Endodermal cell (in vitro differentiated cells): ENCODE measurements around the gene ARHGAP22. TPM values are rescaled to one million over a fixed set of nuclear protein-coding genes. Genes with fewer than 3 reads are reported as not detected.

Experiments used
- DNase-seq: peaks from one replicate; pipeline ENCODE4 v3.0.0-alpha.2; 2017
- H3K27ac ChIP-seq: 2 replicates; pipeline ENCODE4 v1.5.1; 2013; ENCODE audit warnings: mild to moderate bottlenecking, low read depth, low read length, moderate library complexity
- H3K27me3 ChIP-seq: 2 replicates; pipeline ENCODE4 v1.6.1; 2013; ENCODE audit warnings: mild to moderate bottlenecking, low read length, moderate library complexity; ENCODE audit not compliant: insufficient read depth, control insufficient read depth, poor library complexity, severe bottlenecking
- H3K36me3 ChIP-seq: 2 replicates; pipeline ENCODE4 v1.7.0; 2013; ENCODE audit warnings: mild to moderate bottlenecking, low read length, moderate library complexity; ENCODE audit not compliant: control insufficient read depth, insufficient read depth
- H3K4me1 ChIP-seq: one replicate; pipeline ENCODE4 v1.7.0; 2013; ENCODE audit warnings: low read length; ENCODE audit not compliant: control insufficient read depth, insufficient read depth
- H3K4me3 ChIP-seq: 2 replicates; pipeline ENCODE4 v1.5.1; 2013; ENCODE audit warnings: mild to moderate bottlenecking, low read length, moderate library complexity
- H3K9ac ChIP-seq: 2 replicates; pipeline ENCODE4 v1.6.1; 2013; ENCODE audit warnings: mild to moderate bottlenecking, low read length, moderate library complexity; ENCODE audit not compliant: poor library complexity, severe bottlenecking; ENCODE audit errors: extremely low read depth
- H3K9me3 ChIP-seq: 2 replicates; pipeline ENCODE4 v1.6.1; 2013; ENCODE audit warnings: mild to moderate bottlenecking, low read length, moderate library complexity; ENCODE audit not compliant: control insufficient read depth
- H3K27ac Mint-ChIP-seq: 2 replicates; pipeline ENCODE4 v1.8.0; 2020; ENCODE audit warnings: mixed read lengths
- H3K27me3 Mint-ChIP-seq: 2 replicates; pipeline ENCODE4 v1.8.0; 2021; ENCODE audit warnings: mild to moderate bottlenecking, mixed read lengths; ENCODE audit not compliant: insufficient read depth
- H3K36me3 Mint-ChIP-seq: 2 replicates; pipeline ENCODE4 v1.8.0; 2020; ENCODE audit warnings: low read depth, mixed read lengths
- H3K4me1 Mint-ChIP-seq: 2 replicates; pipeline ENCODE4 v1.8.0; 2020; ENCODE audit warnings: mixed read lengths
- H3K4me3 Mint-ChIP-seq: 2 replicates; pipeline ENCODE4 v1.8.0; 2020; ENCODE audit warnings: mild to moderate bottlenecking, moderate library complexity, mixed read lengths
- H3K9me3 Mint-ChIP-seq: 2 replicates; pipeline ENCODE4 v1.8.0; 2020; ENCODE audit warnings: mild to moderate bottlenecking, mixed read lengths
- WGBS, 2 experiments: methylation state at CpG; one replicate each; pipeline versions ENCODE4 v1.1.5 to v1.1.7; 2013; ENCODE audit warnings: missing lambda C conversion rate in 2 of 2, mixed read lengths in 1 of 2; ENCODE audit not compliant: insufficient coverage in 1 of 2, insufficient read length in 1 of 2; 5-methylcytosine and 5-hydroxymethylcytosine counted together
- total RNA-seq, 2 donors: library from RNA; stranded (reverse); fragmentation: NEBNext Ultra II Directional in 1 of 2; extraction: Animal tissue kit (Norgen Biotek cat#: 25700) in 1 of 2; gene quantifications; 2 replicates in 1 of 2; 3 replicates in 1 of 2; pipeline ENCODE4 v1.2.1, GENCODE V29; 2021
- TF ChIP-seq, protein P1 (sequence below): fragments of 200-600 bp; sonication (generic); conservative IDR thresholded peaks from 2 replicates; pipeline ENCODE4 v1.5.0; 2021; ENCODE audit warnings: antibody characterized with exemption, mild to moderate bottlenecking

Gene ARHGAP22
- total RNA-seq, 2 donors from 2014 or later = 10.3 to 14.1 TPM

DNA sequence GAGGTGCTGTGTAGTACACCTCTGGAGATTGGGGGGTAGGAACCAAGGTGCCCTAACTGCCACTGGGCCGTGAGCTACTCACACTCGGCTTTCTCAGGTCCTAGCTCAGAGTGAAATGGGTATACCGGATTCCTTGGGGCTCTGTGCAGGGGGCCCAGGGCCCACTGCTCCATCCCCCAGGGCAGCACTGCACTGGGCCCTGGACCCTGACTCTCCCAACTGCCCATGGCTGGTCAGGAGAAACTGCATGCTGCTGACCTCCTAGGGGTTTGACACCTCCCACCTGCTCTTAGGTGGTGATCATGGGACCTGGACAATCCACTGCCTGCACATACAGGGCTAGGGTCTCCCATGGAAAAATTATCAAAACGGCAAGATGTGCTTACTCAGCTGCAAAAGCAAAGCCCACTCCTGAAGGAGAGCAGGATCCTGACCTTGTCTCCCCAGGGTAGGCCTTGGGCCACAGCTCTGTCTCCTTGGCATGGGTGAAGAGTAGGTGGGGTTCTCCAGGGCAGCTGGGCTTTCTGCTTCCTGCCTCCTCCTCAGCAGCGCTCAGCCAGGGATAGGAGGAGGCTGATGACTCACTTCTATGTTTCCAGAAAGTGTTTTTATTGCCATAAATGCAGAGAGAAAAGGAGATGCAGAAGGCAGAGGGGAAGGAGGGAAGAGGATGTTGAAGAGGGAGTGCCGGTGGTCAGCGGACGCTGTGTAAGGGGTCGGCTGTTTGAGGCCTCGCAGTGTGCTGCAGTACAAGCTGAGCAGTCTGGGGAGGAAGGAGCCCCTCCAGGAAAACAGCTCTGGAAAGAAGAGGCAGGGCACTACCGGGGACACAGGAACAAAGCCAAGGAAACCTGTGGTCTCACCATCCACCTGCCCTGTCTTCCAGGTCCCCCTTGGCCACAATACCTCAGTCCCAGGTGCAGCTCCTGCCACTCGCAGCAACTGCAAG, 107.8 kb downstream of the ARHGAP22 start:
- Mint-ChIP-seq H3K4me1 (no peaks in the 10 kb centered on the region), H3K27ac (no peak overlapping the region), H3K9me3 (no peaks in the 10 kb centered on the region), H3K27me3 (peaks cover 2% of the 10 kb centered on the region), H3K36me3 (no peaks in the 10 kb centered on the region), H3K4me3 (no peak overlapping the region)
- Histone ChIP-seq H3K9ac (no peak overlapping the region), H3K36me3 (no peaks in the 10 kb centered on the region), H3K4me1 (no peaks in the 10 kb centered on the region), H3K9me3 (no peaks in the 10 kb centered on the region), H3K4me3 (no peak overlapping the region), H3K27me3 (no peaks in the 10 kb centered on the region), H3K27ac (no peak overlapping the region)
- TF ChIP-seq, protein P1, sequence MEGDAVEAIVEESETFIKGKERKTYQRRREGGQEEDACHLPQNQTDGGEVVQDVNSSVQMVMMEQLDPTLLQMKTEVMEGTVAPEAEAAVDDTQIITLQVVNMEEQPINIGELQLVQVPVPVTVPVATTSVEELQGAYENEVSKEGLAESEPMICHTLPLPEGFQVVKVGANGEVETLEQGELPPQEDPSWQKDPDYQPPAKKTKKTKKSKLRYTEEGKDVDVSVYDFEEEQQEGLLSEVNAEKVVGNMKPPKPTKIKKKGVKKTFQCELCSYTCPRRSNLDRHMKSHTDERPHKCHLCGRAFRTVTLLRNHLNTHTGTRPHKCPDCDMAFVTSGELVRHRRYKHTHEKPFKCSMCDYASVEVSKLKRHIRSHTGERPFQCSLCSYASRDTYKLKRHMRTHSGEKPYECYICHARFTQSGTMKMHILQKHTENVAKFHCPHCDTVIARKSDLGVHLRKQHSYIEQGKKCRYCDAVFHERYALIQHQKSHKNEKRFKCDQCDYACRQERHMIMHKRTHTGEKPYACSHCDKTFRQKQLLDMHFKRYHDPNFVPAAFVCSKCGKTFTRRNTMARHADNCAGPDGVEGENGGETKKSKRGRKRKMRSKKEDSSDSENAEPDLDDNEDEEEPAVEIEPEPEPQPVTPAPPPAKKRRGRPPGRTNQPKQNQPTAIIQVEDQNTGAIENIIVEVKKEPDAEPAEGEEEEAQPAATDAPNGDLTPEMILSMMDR = no peak
- WGBS, 2 experiments = 91% methylated on average over 10 to 12 of the region's 12 CpGs
- DNase-seq = no peak

DNA sequence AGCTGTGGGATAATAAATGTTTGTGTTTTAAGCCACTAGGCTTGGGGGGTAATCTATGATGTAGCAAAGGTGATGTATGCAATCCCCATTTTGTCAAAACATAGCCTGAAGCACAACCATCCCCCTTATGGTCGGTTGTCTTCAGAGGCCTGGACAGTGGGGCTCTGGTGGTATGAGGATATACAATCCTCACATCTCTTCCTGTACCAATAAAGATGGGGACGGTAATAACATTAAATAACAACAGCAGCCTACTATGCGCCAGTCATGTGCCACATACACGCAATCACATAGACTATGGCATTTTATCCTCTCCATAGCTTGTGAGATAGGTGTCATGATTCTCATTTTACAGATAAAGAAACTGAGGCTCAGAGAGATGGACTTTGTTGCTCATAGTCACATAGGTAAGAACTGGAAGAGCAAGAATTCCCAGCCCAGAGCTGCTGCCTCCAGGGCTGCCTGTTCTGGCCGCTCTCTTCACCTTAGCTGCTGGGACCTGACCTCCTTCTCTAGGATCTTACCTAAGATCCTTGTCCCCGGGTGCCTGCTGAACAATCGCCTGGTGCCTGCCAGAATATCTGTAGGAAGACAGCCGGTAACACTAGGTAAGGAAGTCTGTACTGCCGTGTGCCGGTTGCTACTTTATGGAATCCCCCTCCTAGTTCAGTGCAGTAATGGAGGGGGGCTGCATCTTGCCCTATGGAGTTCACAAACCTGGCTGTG, 108.6 kb downstream of the ARHGAP22 start:
- no peaks in the 10 kb centered on the region for H3K9me3 Mint-ChIP-seq
- no peaks in the 10 kb centered on the region for H3K36me3 ChIP-seq
- no peak for DNase-seq

DNA sequence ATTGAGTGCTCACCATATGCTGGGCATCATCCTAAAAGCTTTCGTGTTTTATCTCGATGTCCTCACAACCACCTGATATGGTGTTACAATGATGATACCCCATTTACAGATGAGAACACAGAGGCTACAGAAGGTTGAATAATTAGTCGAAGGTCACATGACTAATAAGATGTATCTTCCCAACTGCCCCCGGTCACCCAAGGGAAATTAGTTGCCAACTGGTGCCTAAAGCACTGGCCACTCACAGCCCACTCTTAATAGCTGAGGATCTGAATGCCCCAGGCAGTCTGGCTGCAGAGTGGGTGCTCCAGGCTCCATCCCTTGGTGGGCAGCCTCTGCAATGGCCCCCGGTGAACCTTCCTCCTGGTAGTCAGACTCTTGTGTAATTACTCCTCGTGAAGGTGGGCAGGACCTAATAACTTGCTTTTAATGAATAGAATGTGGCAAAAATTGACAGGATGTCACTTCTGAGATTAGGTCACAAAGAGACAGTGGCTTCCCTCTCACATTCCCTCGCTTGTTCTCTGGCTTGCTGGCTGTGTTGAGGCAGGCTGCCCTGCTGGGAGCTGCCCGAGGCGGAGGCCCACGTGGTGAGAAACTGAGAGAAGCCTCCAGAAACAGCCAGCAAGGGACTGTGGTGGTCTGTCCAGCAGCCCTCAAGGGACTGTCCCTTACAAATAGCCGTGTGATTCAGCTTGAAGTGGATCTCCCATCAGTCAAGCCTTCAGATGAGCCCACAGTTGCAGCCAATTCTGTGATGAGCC, 109.4 kb downstream of the ARHGAP22 start:
- no peaks in the 10 kb centered on the region for H3K36me3 ChIP-seq
- TF ChIP-seq, protein P1 = no peak
- Mint-ChIP-seq H3K4me1 (no peaks in the 10 kb centered on the region), H3K9me3 (no peaks in the 10 kb centered on the region), H3K4me3 (no peak overlapping the region), H3K27me3 (peaks cover 5% of the 10 kb centered on the region), H3K36me3 (no peaks in the 10 kb centered on the region), H3K27ac (no peak overlapping the region)
- 90 to 91% methylated on average over 6 to 11 of the region's 11 CpGs for WGBS, 2 experiments
- H3K27me3 ChIP-seq = no peaks in the 10 kb centered on the region
- H3K9me3 ChIP-seq = no peaks in the 10 kb centered on the region
- no peak overlapping the region for H3K27ac ChIP-seq
- no peak overlapping the region for H3K9ac ChIP-seq
- no peaks in the 10 kb centered on the region for H3K4me1 ChIP-seq
- H3K4me3 ChIP-seq = no peak overlapping the region
- DNase-seq = no peak

More for the DNA sequence above, 108.6 kb downstream of the ARHGAP22 start:
- peaks cover 2% of the 10 kb centered on the region for H3K27me3 Mint-ChIP-seq
- no peak overlapping the region for H3K4me3 Mint-ChIP-seq
- H3K27ac Mint-ChIP-seq = no peak overlapping the region
- H3K4me1 ChIP-seq = no peaks in the 10 kb centered on the region
- H3K9me3 ChIP-seq = no peaks in the 10 kb centered on the region
- H3K9ac ChIP-seq = no peak overlapping the region
- H3K4me1 Mint-ChIP-seq = no peaks in the 10 kb centered on the region
- no peaks in the 10 kb centered on the region for H3K27me3 ChIP-seq
- H3K4me3 ChIP-seq = no peak overlapping the region
- TF ChIP-seq, protein P1 = no peak
- H3K27ac ChIP-seq = no peak overlapping the region
- no peaks in the 10 kb centered on the region for H3K36me3 Mint-ChIP-seq
- WGBS, 2 experiments = 75 to 89% methylated on average over 2 to 10 of the region's 10 CpGs
